CD4-positive, alpha-beta T cell treated with Interleukin-21 for 1 hour (primary cell): ENCODE measurements around the gene TEKT1.
"Not testable (repeated sequence)": the region's sequence is repeated elsewhere in the genome, so short reads cannot be mapped to it uniquely, and the experiment has no call there.

ENCODE experiments used
- DNase-seq: peaks from one replicate; pipeline ENCODE4 v3.0.0-alpha.2; 2020

Gene TEKT1

DNA sequence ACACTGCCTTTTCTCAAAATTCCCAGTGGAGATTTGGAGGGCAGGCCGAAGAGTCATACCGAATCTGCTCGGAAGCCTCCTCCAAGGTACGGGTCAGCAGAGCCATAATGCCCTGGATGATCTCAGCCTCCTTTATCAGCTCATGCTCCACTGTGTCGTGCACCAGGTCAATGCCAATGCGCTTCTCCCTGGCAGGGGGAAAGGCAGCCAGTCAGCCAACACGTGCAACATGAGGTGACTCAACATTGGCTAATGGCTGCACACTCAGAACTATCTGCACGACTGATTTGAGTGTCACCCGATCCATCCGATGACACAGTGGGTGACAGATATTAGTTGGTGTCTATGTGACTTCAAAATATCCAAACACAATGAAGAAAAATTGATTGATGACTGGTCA, 15.8 kb downstream of the TEKT1 start:
- no peak for DNase-seq

DNA sequence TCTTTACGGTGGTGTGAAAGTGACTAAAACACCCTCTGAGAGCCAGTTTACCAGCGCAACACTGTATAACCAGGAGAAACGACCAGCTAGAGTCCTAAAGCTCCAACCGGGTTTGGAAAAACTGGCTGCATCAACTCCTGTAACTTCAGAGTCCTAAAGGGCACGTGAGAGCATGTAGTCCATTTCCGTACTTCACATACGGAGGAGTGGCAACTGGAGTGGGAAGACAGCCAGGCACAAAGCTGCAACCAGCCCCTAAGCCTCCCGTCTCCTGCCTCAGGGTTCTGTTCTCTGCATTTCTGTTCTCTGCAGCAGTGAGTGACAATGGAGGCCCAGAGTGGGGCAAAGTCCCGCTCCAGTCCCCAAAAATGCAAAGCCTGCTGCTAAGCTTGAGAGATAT, 19.2 kb downstream of the TEKT1 start:
- DNase-seq, result no peak

DNA sequence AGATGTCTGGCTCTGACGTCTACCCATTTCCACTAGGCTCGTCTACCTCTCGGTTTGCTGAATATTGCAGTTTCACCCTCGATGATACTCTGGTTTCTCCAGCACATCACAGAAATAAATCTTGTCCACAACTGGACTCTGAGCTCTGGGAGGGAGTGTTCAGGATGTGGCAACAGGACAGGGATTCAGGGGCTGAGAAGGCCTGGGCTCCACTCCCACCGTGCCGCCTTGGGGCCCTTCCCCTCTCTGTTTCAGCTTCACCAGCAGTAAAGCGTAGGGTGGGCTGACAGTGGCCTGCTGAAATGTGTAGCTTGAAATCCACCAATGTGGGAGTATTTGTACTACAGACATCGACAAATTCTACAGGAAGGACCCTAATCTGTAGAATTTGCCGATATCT, 20.0 kb downstream of the TEKT1 start:
- DNase-seq, result no peak

DNA sequence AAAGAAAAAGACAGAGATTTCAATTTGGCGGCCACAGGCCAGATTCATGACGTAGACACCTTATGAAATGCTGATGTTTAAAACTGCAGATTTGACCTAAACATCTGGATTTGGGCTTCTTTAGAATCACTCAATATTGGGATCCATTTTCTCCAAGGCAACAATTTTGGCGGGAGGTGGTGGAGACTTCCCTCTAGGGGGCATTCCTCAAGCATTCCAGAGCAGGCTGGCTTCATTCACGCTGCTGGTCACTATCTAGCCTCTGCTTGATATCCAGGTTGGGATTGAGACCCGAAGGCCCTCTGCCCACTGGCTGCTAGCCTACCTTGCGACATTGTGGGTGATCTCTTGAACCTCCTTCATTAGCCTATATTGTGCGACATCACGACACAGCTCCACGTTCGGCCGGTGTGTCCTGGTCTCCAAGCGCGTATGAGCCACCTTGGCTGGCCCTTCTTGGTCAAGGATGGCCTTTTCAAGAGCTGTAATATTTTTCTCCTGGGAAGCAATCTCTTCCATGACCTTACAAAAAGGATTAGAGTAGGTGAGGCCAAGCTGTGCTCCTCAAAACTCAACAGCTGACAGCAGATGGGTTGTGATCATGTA, 31.0 kb downstream of the TEKT1 start:
- no peak for DNase-seq

DNA sequence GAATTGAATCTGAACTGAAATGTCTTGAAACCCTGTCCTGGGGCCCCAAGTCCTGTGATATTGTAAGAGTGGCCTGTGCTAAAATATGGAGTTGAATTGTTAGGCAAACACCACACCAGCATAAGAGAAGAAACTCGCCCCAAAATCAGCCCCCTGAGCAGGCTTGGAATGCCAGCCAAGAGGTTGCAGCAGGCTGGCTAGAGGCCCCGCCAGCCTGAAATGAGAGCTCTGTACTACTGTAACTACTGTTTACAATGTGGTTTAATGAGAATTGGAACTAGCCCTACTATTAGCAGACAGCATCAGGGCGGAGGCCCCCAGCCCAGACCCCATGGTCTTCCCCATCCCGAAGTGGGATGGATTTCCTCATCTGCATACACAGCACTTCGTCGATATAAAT, 31.8 kb downstream of the TEKT1 start:
- DNase-seq, result no peak

DNA sequence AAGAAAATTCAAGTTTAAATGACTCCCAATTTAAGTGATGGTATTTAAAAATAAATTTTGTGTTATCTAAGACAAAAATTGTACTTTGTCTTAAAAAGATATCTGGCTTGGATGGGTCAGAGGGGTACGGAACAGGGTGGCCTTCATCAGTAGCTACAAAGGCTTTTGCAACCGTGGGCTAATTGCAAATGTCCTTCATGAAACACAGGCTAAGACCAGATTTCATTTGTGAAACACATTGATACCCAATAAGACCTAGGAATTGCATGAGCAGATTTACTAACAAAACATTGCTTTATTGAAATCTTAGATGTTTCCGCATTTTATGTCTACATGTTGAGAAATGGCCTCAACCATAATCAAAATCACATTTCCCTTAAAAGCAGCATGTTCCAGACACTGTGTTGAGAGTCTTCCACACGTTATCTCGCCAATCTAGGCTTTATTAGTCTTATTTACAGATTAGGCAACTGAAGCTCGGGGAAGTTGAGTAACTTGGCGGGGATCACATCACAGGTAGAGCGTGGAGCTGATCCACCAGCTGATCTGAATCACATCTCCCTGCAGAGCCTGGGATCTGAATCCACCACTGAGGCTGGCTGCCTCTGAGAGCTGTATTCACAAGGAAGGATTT, 33.7 kb downstream of the TEKT1 start:
- no peak for DNase-seq

DNA sequence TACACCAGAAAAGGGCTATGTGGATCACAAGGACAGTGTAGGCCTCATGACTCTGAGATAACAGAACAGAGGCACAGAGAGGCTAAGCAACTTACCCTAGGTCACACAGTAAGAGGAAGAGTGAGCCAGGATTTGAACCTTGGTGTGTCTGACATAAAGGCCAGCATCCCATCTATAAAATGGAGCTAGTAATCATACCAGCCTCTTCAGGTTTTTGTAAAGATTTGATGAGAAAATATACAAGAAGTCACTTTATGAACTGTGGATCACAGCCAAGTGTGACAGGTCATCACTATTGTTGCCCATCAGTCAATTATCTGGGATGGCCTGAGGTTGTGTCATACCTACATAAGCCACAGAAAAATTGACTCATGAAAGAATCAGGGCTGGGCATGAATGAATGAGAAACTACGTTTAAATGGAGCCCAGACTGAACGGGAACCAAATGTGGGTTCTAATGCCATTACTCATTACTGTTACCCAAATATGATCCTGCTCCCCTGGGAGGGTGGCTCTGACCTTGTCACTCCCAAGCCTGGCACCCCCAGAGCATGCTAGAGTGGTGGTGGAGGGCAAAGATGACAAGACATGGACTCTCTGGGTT, 34.5 kb downstream of the TEKT1 start:
- DNase-seq, result no peak

DNA sequence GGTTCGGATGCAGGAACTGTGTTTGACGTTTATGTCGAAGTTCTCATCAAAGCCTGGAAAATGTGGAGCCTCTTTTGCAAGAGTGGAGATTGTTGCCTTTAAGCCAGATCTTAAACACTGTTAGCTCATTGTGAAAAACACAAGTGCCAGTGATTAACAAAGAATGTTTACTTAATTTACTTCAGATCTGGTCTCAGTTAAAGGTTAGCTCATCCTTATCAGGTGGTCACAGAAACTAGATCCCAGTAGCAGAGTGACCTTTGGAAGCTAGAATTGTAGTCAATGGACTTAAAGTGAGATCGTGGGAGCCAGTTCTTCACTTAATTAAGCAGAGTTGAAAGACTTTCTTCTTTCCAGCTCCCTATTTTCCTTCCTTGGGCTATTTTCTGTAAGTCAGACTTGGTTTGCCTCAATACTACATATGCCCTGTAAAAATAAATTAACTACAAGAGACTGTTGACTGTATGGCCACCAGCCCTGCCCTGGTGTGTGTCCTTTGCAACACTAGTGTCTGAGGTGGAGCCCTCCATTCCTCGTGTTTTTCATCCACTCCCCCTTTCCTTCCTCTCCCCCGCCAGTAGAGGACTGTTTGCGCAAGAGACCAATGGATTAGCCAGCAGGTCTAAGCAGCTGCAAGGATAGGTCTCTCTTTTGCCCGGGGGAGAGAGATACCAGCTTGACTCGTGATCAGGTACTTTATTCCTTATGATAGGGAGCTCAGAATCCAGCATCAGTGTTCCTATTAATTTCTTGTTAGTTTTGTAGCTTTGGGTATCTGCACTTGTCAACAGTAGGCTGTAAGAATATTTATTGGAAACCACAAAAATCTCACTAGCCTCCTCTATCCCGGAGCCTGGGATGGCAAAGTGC, 35.3 kb downstream of the TEKT1 start:
- no peak for DNase-seq

DNA sequence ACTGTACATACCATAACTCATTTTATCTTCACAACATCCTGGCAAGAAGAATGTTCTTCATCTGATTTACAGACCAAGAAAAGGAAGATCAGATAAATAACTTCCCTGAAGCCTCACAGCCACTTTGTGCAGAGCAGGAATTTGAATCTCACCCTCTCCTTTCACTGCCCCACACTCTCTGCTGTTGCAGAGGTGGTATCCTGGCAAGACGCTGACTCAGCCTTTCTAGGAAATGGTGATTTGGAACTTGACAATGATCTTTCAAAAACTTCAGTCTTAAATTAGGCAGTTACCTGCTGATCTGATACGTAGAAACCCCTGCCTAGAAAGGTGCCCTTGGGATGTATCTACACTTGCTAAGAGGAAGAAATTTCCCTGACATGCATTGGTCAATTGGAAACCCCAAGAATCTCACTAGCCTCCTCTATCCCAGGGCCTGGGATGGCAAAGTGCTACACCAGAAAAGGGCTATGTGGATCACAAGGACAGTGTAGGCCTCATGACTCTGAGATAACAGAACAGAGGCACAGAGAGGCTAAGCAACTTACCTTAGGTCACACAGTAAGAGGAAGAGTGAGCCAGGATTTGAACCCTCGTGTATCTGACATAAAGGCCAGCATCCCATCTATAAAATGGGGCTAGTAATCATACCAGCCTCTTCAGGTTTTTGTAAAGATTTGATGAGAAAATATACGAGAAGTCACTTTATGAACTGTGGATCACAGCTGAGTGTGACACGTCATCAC, 37.6 kb downstream of the TEKT1 start:
- no peak for DNase-seq

DNA sequence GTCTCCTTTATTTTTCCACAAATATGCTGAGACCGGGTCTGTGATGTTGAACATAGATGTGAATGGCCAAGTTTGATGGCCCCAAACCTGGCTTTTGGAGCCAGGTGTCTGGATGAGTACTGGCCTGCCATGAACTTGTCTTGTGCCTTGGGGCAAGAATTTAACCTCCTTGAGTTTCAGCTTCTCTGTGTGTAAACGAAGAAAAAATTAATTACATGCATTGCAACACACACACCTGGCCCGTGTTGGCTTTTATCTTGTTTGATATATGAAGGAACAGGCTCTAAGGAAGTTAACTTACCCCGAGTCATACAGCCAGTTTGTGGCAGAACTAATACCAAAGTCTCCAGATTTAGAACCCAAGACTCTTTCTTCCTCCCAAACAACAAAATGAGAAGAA, 42.4 kb downstream of the TEKT1 start:
- no peak for DNase-seq

DNA sequence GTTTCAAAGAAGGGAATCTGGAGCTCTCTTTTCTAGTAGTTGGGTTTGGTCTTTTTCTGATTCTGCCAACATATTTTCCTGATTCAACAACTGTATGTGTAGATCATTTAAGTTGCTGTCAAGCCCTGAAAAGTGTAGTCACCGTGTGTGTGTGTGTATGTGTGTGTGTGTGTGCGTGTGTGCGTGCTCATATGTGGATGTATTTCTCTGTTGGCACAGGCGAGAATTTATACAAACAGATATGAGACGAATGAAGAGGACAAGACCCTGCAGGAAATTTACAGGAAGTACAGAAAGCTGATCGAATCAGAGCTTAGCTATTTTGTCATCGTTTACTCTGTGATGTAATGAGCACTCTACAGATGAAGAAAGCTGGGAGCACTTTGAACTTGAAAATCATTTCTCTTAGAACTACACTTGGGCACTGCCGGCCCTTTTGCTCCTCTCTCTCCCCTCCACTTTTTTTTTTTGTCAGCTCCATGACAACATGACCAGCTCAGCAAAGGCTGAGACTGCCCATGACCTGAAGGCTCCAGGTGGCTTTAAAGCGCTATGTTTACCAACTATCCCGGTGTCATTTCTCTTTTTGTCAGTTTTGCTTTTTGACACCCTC, 44.3 kb downstream of the TEKT1 start:
- DNase-seq, result no peak

DNA sequence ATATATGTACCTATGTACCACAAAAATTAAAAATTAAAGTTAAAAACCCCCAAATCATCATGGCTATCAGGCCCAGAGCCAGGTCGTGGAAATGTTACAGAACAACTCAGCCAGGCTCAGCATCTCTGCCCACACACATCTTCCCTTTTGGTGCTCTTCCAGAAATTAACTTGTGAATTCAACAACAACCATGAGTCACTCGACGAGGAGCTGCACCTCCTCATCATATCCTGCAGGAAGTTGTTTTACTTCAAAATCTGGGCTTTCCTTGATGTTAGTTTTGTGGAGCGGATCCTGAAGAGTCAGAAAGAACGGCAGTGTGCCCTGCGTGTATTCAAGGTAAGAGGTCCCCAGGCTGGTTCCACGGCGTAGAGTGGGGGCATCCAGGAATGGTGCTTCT, 44.9 kb downstream of the TEKT1 start:
- no peak for DNase-seq

DNA sequence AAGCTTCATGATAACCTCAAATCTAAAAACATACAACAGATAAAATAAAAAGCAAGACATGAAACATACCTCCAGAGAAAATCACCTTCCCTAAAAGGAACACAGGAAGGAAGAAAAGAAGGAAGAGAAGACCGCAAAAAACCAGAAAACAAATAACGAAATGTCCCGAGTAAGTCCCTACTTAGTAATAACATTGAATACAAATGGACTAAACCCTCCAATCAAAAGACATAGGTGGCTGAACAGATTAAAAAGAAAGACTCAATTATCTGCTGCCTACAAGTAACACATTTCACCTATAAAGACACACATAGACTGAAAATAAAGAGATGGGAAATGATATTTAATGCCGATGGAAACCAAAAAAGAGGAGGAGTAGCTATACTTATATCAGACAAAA, 49.3 kb downstream of the TEKT1 start:
- DNase-seq, result no peak

DNA sequence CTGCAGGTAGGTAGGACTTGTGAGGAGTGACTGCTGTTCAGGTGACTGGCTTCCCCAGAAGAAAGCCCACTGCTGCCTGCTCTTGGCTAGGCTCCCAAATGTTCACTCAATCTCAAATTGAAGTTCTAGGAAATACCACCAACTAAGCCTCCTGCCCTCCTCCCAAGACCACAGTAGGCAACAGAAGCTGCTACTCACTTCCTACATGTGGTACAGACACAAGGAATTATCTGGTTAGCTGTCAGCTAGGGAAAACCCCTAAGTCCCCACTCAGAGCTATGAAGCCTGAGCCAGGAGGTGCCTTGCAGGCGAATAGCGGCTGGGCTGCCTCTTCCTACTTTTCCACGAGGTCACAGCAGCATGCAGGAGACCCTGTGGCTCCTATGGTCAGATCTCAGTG, 50.6 kb downstream of the TEKT1 start:
- no peak for DNase-seq

DNA sequence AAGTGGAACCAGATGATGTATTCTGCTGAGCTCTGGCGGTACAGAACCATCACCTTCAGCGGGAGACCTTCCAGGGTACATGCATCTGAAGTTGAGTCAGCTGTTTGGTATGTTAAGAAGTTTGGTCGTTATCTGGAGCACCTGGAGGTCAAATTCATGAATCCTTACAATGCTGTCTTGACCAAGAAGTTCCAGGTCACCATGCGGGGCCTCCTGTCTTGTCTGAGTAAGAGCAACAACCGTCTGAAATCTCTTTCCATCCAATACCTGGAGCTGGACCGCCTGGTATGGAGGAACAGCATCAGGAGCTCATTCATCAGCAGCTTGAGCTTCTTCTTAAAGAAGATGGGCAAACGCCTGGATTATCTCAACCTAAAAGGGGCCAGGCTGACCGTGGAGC, 51.5 kb downstream of the TEKT1 start:
- DNase-seq, result no peak

DNA sequence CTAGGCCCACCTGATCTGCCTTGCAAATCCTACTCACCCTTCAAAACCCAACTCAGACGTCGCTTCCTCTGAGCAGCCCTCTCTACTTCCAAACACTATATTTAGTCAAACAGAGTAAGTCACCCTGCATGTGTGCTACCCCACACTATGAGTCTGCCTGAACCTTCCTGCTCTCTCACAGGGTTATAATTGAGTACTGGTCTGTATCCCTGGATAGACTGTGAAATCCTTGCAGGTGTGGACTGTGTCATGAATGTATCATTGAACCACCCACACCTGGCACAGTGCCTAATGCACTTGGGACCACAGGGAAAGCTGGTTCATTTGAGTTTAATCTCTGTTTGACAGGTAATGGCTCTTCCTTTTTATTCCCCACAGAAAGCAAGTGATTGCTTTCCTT, 52.1 kb downstream of the TEKT1 start:
- DNase-seq, result no peak

DNA sequence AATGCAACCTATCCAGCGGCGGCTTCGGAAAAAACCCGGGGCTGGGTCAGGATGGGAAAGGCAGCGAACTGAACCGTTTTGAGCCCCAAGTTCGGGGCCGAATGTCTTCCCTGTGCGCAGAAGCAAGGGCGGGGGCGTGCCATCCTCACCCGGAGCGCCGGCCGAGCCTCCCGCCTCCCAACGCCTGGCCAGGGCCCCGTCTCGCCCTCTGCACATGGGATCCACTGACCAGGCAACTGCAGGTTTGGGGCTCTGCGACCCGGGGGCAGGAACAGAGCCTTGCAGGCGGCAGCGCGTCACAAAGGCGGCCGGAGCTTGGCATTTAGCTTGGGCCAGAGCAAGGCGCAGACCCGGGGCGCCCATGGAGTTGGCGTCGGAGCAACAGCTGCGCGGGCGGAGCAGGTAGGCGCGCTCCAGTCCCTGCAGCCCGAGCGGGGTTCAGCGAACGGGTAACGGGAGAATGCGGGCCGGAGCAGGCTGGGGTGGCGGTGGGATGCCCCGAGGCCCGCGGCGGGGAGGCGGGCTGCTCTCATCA, 55.6 kb downstream of the TEKT1 start, which contains the start of gene FBXO39:
FBXO39 (plus strand) TSS at position 345 of the 535 bp plus-strand sequence. CDS start 3,654 bp downstream, outside the sequence.
- DNase-seq, result no peak

DNA sequence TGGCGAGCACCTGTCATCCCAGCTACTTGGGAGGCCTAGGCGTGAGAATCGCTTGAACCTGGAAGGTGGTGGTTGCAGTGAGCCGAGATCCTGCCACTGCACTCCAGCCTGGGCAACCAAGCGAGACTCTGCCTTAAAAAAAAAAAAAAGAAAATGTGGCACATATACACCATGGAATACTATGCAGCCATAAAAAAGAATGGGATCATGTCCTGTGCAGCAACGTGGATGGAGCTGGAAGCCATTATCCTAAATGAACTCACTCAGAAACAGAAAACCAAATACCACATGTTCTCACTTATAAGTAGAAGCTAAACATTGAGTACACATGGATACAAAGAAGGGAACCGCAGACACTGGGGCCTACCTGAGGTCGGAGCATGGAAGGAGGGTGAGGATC, 56.6 kb downstream of the TEKT1 start:
- not testable (repeated sequence) for DNase-seq

DNA sequence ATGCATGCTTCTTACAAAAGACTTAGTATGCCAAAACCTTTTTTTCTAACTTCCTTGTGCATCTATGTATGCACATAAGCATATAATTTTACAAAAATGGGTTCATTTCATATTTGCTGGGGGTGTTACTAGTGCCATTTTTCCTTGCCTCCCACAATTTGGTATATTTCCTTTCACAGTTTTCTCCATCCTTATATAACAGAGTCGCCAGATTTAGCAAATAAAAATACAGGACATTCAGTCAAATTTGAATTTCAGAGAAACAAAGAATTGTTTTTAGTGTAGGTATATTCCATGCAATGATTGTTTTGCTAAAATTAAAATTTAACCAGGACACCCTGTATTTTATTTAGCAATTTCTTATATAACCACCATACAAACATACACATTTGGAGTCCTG, 59.5 kb downstream of the TEKT1 start:
- DNase-seq, result no peak

DNA sequence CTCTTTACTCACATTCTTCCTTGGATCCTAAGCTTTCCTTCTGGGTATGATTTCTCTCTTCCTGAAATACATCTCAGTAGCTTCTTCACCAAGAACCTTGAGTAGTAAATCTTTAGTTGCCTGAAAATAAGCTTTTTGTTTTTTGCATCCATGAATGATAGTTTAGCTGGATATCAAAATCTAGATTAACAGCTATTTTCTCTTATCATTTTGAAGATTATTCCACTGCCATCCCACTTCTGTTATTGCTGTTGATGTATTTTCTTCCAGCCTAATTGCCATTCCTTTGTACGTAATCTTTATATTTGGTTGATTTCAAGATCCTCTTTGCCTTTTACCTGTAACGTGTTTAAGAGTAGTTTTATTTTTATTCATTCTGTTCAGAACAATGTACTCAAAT, 63.1 kb downstream of the TEKT1 start:
- no peak for DNase-seq

DNA sequence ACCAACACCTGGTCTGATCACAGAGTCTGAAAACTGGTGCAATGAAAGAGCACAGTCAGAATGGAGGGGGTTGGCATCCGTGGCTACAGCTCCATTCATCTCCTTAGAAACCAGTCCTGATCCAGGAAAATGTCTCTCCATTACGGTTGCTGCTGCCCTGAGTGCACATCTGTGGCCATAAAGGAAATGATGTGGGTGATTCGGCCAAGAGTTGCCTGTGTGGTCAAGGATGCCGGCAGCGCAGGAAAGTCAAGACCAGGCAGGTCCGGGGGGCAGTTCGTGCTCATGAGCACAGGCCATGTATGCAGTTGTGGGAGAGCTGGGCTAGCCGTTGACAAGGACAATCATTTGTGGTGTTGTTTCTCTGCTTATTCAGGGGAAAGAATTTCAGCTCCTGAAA, 69.8 kb downstream of the TEKT1 start:
- DNase-seq, result no peak

DNA sequence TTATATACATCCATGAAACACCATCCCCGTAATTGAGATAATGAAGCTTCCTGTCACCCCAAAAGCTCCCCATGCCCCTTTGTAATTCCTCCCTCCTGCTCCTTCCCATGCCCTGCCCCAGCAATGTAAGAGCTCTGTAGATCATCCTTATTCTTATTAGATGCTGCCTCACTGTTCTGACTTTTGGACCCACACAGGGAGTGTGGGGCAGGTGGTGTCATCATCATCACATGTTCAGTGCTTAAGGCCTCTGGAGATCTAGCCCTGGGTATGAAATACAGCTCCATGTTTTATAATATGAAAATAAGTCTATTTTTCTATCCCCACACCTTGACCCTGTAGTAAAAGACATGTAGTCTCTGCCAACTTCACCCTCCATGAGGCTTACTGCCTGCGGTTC, 73.8 kb downstream of the TEKT1 start:
- no peak for DNase-seq
